ENCODE data around the gene ARL8B.

DNA sequence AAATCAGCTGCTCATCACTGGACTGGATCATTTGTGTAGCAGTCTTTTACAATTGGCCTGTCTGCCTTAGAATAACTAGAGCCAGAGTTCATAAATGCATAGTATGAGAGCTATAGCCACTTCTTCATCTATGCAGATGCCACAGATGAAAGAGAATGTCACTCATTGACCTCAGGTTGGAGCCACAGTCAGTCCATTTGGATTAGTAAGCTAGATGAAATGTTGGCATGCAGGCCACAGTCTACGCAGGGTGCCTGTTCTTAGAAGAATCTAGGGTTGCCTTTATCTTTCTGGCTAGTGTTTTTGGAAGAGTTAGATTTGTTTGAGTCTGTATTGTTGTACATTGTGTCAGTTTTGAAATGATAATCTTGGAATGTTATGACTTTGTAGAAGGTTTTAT, 40.0 kb downstream of the ARL8B start:
- TF ChIP-seq ZFP30 (CRISPR knock-in tag; IDR thresholded peaks at IDR 0.05) (no peak), TSHZ2 (CRISPR knock-in tag; IDR thresholded peaks at IDR 0.05) (no peak), ZNF8 (CRISPR knock-in tag; IDR thresholded peaks at IDR 0.05) (no peak), CREB5 (CRISPR knock-in tag; IDR thresholded peaks at IDR 0.05; ENCODE audit: low read depth) (no peak), ZC3H10 (CRISPR knock-in tag; IDR thresholded peaks at IDR 0.05) (no peak), ZNF70 (CRISPR knock-in tag; IDR thresholded peaks at IDR 0.05) (no peak), ZFP3 (CRISPR knock-in tag; IDR thresholded peaks at IDR 0.05) (no peak), GLIS3 (CRISPR knock-in tag; IDR thresholded peaks at IDR 0.05) (no peak), ZNF565 (CRISPR knock-in tag; conservative IDR thresholded peaks at IDR 0.05; ENCODE audit: low read depth) (no peak), ESRRG (CRISPR knock-in tag; IDR thresholded peaks at IDR 0.05) (no peak), SNAI2 (CRISPR knock-in tag; IDR thresholded peaks at IDR 0.05) (no peak)
- TF ChIP-seq, protein P1, sequence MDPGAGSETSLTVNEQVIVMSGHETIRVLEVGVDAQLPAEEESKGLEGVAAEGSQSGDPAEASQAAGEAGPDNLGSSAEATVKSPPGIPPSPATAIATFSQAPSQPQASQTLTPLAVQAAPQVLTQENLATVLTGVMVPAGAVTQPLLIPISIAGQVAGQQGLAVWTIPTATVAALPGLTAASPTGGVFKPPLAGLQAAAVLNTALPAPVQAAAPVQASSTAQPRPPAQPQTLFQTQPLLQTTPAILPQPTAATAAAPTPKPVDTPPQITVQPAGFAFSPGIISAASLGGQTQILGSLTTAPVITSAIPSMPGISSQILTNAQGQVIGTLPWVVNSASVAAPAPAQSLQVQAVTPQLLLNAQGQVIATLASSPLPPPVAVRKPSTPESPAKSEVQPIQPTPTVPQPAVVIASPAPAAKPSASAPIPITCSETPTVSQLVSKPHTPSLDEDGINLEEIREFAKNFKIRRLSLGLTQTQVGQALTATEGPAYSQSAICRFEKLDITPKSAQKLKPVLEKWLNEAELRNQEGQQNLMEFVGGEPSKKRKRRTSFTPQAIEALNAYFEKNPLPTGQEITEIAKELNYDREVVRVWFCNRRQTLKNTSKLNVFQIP (CRISPR knock-in tag; IDR thresholded peaks at IDR 0.05; ENCODE audit: borderline replicate concordance, low read depth) = no peak
